Measurements from ENCODE around the gene SERPINA6.

GRCh38 chr14:94343238-94344005 lies 20.3 kb upstream of the SERPINA6 start:
- no peak for TF ChIP-seq CTCF (IDR thresholded peaks at IDR 0.05; ENCODE audit: insufficient read depth, low read depth, low read length)
- TF ChIP-seq EZH2 (IDR thresholded peaks at IDR 0.05; ENCODE audit: insufficient read depth, low read length): no peak

Measured in astrocyte (in vitro differentiated cells and primary cell).